Measurements from ENCODE around the gene NEFH. TPM values are rescaled to one million over a fixed set of nuclear protein-coding genes. Genes with fewer than 3 reads are reported as not detected.

The NEFH gene
- total RNA-seq, 2 experiments from 2014 or later = 0.05 to 0.06 TPM

DNA sequence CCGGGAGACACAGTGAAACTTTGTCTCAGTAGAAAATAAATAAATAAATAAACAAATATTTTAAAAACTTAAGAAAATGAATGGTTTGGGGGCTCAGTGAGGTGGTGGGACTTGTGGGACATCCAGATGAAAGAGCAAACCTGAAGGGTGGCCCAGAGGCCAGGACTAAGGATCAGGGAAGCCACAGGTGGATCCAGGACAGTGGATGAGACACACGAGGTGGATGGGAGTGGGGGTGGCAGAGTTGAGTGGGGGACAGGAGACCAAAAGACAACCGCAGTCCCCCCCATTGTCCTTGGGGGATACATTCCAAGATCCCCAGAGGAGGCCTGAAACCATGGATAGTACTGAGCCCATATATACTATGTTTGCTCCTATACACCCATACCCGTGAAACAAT lies 34.5 kb upstream of the NEFH start:
- Mint-ChIP-seq H3K27ac (no peak overlapping the region), H3K36me3 (ENCODE audit: low read depth) (no peaks in the 10 kb centered on the region), H3K27me3 (peaks cover 11% of the 10 kb centered on the region), H3K4me3 (no peak overlapping the region), H3K9me3 (no peaks in the 10 kb centered on the region), H3K4me1 (ENCODE audit: low read depth) (no peaks in the 10 kb centered on the region)
- no peaks in the 10 kb centered on the region for H3K27me3 ChIP-seq (ENCODE audit: control insufficient read depth in 1 of 2, insufficient read depth in 2 of 2, low read length in 2 of 2)
- H3K4me3 ChIP-seq (ENCODE audit: low read length) = no peak overlapping the region
- no peaks in the 10 kb centered on the region for H3K4me1 ChIP-seq (ENCODE audit: insufficient read depth, low read length)
- no peak overlapping the region for H3K27ac ChIP-seq (ENCODE audit: low read depth in 1 of 2, low read length in 2 of 2)
- intact Hi-C loops (cut with DNase I, micrococcal nuclease) = no loop called here
- no peaks in the 10 kb centered on the region for H3K9me3 ChIP-seq (ENCODE audit: control insufficient read depth in 1 of 2, insufficient read depth in 1 of 2, low read length in 2 of 2)
- TF ChIP-seq, protein P1, sequence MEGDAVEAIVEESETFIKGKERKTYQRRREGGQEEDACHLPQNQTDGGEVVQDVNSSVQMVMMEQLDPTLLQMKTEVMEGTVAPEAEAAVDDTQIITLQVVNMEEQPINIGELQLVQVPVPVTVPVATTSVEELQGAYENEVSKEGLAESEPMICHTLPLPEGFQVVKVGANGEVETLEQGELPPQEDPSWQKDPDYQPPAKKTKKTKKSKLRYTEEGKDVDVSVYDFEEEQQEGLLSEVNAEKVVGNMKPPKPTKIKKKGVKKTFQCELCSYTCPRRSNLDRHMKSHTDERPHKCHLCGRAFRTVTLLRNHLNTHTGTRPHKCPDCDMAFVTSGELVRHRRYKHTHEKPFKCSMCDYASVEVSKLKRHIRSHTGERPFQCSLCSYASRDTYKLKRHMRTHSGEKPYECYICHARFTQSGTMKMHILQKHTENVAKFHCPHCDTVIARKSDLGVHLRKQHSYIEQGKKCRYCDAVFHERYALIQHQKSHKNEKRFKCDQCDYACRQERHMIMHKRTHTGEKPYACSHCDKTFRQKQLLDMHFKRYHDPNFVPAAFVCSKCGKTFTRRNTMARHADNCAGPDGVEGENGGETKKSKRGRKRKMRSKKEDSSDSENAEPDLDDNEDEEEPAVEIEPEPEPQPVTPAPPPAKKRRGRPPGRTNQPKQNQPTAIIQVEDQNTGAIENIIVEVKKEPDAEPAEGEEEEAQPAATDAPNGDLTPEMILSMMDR (IDR thresholded peaks at IDR 0.05) = no peak
- ChIA-PET CTCF (no interaction called here), POLR2A (no interaction called here)
- no peak for ATAC-seq (ENCODE audit: poor library complexity)
- no peaks in the 10 kb centered on the region for H3K36me3 ChIP-seq (ENCODE audit: insufficient read depth, low read length)
- DNase-seq = no peak

DNA sequence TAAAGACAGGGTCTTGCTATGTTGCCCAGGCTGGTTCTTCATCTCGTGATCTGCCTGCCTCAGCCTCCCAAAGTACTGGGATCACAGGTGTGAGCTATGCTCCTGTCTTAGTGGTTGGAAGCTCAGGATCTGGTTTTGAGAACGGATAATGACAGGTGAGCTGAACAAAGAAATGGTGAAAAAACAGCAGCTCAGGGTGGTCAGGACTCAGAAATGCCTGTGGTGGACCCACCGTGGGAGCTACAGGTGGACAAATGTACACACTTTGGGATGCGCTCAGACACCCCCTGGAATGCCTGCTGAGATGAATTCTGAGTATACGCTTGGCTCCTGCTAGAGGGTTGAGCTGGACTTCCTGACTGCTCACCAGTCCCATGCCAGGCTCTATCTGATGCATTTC lies 32.1 kb upstream of the NEFH start:
- H3K27ac Mint-ChIP-seq = no peak overlapping the region
- DNase-seq (no peak), ATAC-seq (ENCODE audit: poor library complexity) (no peak)
- POLR2A ChIA-PET = no interaction called here
- H3K36me3 Mint-ChIP-seq (ENCODE audit: low read depth) = no peaks in the 10 kb centered on the region
- intact Hi-C loops (cut with DNase I, micrococcal nuclease) = no loop called here
- no peaks in the 10 kb centered on the region for H3K9me3 Mint-ChIP-seq
- no peaks in the 10 kb centered on the region for H3K27me3 ChIP-seq (ENCODE audit: control insufficient read depth in 1 of 2, insufficient read depth in 2 of 2, low read length in 2 of 2)
- no peak overlapping the region for H3K27ac ChIP-seq (ENCODE audit: low read depth in 1 of 2, low read length in 2 of 2)
- CTCF ChIA-PET = no interaction called here
- TF ChIP-seq, protein P1 (IDR thresholded peaks at IDR 0.05) = no peak
- no peak overlapping the region for H3K4me3 Mint-ChIP-seq
- H3K4me3 ChIP-seq (ENCODE audit: low read length) = no peak overlapping the region
- no peaks in the 10 kb centered on the region for H3K9me3 ChIP-seq (ENCODE audit: control insufficient read depth in 1 of 2, insufficient read depth in 1 of 2, low read length in 2 of 2)
- H3K36me3 ChIP-seq (ENCODE audit: insufficient read depth, low read length) = no peaks in the 10 kb centered on the region
- H3K4me1 ChIP-seq (ENCODE audit: insufficient read depth, low read length) = no peaks in the 10 kb centered on the region
- peaks cover 3% of the 10 kb centered on the region for H3K27me3 Mint-ChIP-seq
- no peaks in the 10 kb centered on the region for H3K4me1 Mint-ChIP-seq (ENCODE audit: low read depth)

- ATAC-seq (ENCODE audit: poor library complexity) (no peak), DNase-seq (no peak)
- H3K36me3 ChIP-seq (ENCODE audit: insufficient read depth, low read length) = no peaks in the 10 kb centered on the region
- no peaks in the 10 kb centered on the region for H3K27me3 ChIP-seq (ENCODE audit: control insufficient read depth in 1 of 2, insufficient read depth in 2 of 2, low read length in 2 of 2)
- intact Hi-C loops (cut with DNase I, micrococcal nuclease) = no loop called here
- Mint-ChIP-seq H3K4me3 (no peak overlapping the region), H3K4me1 (ENCODE audit: low read depth) (no peaks in the 10 kb centered on the region), H3K36me3 (ENCODE audit: low read depth) (no peaks in the 10 kb centered on the region), H3K27me3 (no peaks in the 10 kb centered on the region), H3K9me3 (no peaks in the 10 kb centered on the region), H3K27ac (no peak overlapping the region)
- no peak overlapping the region for H3K27ac ChIP-seq (ENCODE audit: low read depth in 1 of 2, low read length in 2 of 2)
- H3K4me3 ChIP-seq (ENCODE audit: low read length) = no peak overlapping the region
- TF ChIP-seq, protein P1 (IDR thresholded peaks at IDR 0.05) = no peak
- ChIA-PET CTCF (no interaction called here), POLR2A (no interaction called here)
- H3K9me3 ChIP-seq (ENCODE audit: control insufficient read depth in 1 of 2, insufficient read depth in 1 of 2, low read length in 2 of 2) = no peaks in the 10 kb centered on the region
- H3K4me1 ChIP-seq (ENCODE audit: insufficient read depth, low read length) = no peaks in the 10 kb centered on the region
Measured at GRCh38 chr22:29449296-29449875, 30.6 kb upstream of the NEFH start.
